Measurements from ENCODE around the gene MRPL36.

Gene MRPL36

DNA sequence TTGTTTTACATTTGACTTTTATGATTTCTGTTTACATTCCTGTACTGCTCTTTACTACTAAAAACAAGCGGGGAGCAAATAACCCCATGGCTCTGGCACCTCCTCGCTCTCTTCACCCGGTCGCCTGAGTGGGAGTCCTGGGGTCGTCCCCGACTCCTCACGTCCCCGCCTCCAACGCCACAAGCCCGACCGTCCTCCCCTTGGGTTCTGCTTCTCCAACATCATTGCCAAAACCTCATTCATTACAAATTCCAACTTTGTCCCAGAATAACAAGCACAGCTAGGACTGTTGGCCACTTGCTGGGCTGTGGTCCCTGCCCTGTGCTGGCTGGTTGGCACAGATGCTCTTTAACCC, 35.1 kb downstream of the MRPL36 start:
- no peak for DNase-seq (ENCODE audit: low read depth)

DNA sequence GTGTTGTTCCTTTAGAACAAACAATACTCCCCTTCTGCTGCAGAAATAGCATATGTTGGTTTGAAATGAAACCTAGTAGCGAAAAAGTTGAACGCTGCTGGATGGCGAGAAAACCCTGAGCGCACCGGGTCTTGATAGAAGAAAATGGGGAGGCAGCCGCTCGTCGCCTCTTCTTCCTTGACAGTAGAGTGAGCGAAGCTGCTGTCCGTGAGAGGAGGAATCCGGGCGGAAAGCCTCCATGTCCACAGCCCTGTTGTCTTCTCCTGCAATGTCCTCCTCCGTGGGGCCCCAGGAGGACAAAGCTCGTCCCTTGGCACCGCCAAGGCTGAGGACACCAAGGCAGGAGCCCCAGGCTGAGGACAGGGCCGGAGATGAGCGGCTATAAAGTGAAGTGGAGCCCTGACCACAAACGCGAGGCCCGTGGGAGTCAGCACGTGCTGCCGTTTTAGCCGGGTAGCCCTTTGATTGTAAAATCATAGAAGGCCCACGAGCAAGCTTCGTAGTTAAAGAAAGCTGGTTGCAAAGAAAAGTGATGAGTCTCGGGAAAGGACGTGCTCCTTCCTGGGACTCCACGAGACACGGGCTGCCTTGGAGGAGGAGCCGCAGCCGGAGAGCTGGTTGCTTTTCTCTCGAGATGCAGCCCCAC, 35.6 kb downstream of the MRPL36 start:
- DNase-seq (ENCODE audit: low read depth), result no peak

DNA sequence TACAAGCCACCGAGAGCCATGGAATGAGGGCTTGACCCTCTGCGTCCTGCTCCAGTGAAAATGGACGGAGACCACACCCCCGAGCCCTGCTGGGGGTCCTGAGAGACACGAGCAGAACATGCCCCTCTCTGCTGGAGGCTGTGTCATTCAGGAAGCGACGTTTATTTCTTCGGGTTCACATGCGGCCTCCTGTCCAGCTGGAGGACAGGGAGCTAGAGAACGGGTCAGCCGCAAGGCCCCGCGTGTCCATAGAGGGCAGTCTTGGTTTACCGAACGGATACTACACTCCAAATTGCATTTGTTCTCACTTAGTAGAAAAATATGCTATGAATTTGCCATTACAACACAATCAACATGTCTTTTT, 36.1 kb downstream of the MRPL36 start:
- peak; percentile 17 for DNase-seq (ENCODE audit: low read depth)

DNA sequence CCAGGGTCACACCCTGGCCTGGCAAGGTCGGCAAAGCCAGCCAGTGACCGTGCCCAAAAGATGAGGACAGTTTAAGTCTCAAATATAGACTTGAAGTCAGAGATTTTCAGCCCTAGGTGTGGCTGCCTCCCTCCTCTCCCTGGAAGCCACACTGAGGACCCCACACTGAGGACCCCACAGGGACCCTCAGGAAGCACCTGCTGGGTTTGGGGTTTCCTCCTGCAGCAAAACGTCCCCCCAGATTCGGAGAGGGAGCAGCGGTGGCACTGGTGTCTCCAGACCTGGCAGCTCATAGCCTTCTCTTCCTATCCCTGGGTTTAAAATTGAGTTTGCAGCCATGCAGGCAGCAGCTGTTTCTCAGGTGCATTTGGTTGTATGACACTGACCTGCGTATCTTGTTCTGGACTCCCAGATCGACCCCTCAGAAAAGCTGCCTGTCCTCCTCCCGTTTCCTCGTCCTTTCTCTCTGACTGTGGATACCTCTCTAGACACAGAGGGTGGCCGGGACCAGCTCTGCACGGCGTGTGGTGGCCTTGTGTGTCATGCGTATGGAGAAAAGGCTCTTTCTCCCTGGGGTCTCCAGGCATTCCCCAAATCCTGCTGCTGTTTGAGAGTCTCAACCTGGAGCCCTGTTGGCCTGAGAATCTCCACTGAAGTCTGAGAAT, 36.6 kb downstream of the MRPL36 start:
- no peak for DNase-seq (ENCODE audit: low read depth)

DNA sequence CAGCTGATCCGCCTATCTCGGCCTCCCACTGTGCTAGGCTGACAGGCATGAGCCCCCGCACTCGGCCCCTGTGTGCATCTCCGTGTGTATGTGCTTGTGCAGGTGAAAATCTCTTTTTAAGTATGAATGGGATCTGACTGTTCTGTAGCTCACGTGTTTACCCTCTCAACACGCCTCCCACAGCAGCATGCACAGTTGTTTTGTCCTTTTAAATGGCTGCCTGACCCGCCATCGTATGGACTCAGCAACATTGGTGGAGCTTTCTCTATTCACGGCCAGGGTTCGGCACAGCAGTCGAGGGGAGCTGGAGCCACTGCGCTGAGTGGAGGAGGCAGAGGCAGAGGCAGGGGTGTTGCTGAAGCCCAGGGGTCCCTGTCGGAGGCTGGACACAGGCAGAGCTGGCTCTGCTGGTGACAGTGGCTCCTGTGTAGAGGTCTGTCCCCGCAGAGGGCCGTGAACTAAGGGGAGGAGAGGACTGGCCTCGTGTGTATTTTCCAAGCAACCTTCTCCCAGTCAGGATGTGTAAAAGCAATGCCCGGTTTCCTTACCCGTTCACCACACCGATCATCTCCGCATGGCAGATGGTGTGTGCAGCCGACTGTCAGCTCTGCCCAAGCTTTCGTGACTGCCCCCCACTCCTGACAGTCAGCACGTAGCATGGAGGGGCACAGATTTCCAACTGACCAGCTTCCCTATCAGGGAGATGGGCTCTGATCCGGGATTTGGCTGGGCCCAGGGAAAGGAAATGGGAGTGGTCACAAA, 37.3 kb downstream of the MRPL36 start:
- DNase-seq (ENCODE audit: low read depth), result no peak

DNA sequence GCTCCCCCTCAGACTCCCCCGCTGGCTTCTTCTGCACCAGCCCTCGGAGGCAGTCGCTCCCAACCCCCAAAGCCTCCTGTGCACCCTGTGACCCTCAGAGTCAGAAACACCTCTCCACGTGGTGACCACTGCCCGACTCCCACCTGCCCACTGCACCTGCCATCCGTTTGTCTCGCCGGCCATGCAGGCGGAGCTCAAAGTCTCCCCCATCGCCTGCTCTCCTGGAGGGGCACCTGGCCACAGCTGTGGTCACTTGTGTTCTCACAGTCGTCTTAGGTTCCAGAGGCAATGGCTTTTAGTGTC, 38.2 kb downstream of the MRPL36 start:
- DNase-seq (ENCODE audit: low read depth), result no peak

DNA sequence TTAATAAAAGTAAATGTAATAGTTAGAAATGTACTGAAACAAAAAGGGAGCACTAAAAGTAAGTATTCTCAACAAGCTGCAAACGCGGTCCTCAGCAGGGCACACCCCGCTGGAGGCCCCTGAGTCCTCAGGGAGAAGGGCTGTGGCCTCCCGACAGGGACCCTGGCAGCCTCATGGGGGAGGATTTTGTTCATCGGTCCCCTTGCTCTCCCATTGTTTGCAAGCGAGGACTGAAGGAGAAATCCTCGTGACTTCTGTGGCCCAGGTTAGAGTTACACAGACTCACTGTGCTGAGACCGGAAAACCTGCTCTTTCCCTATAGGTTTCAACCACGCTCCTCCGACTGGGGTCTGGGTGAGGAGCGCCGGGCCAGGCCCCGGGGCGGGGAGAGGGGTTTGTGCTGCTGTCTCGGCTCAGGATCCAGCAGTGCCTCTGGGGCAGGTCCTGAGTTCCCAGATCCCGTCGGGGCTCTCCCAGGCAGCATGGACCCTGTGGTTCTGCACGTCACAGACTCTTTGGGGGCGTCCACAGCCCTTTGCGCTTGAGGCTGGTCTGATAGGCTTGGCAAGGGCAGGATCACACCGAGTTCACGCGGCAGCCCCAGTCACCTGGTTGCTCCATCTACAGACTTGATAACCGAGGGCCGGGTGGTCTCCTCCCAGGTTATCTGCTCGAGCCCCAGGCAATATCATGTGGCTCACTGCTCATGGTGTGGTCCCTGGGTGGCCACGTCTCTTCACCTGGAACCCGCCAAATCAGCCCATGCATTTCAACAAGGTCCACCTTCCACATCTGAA, 38.8 kb downstream of the MRPL36 start:
- no peak for DNase-seq (ENCODE audit: low read depth)

DNA sequence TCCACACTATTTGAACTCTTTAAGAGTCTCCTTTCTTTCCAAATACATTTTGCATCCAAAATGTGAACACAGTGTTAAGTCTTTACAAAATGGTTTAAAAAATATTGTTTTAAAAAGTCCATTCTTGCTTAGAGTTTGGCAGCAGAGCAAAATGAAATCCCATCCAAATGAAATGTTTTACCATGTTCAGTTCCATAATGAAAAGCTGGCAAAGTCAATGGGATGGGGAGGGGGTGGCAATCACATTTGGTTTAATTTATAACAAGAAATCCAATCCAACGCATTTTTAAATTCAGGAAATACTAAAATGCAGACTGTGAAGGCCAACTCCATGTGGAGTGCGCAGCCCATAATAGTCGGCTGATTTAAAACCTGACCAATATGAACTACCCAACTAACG, 39.4 kb downstream of the MRPL36 start:
- no peak for DNase-seq (ENCODE audit: low read depth)

DNA sequence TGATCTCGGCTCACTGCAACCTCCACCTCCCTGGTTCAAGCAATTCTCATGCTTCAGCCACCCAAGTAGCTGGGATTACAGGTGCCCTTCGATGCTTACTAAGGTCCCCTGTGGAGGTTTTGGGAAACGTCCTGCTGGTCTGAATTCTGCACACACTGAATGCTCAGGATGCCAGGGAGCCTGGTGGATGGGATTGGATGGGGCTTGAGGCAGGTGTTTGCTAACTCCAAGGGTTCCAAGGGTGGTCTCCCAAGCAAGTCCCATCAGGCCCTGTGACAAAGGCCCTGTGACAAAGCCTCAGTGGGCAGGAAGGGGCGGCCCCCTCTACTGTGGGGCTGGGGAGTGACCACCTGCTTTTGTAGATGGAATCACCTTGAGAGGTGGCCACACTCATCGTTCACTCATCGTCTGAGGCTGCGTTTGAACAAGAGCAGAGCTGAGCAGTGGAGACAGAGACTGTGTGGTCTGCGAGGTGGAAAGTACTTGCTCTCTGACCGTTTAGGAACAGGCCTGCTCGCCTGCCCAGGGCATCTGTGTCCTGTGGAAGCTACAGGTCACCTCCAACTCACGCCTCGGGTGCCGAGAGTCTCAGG, 40.2 kb downstream of the MRPL36 start:
- no peak for DNase-seq (ENCODE audit: low read depth)

DNA sequence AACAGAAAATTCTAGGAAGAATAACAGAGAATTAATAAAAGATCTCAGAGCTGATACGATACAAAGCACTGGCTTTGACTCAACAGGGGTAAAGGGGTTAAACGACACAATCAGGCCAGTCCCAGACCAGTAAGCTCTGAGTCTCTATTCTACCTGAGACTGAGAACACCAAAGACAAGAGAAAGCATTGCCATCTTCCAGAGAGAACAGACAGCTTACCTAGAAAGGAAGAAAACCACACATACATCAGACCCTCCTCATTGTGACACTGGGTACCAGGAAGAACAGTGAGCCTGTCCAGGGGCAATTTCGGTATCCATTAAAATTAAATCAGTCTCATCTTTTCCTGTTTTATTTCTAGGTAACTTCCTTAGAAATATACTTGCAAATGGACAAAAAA, 41.1 kb downstream of the MRPL36 start:
- no peak for DNase-seq (ENCODE audit: low read depth)

DNA sequence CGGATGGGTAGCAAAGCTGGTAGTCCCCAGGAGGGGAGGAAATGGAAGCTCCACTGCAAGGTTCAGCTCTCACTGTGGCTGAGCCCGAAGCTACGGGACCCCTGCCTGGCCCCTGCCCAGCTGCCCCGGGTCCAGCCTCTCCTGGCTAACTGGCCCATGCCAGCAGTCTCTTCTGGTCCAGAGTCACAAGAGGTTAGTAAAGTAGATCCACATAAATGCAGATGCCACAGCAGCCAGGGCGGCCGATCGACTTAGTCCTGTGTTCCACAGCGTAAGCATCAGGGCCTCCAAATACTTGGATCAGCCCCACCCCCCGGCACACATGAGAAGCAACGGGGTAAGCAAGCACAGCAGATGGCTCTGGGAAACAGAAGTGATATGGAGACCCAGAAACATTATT, 42.1 kb downstream of the MRPL36 start:
- no peak for DNase-seq (ENCODE audit: low read depth)

DNA sequence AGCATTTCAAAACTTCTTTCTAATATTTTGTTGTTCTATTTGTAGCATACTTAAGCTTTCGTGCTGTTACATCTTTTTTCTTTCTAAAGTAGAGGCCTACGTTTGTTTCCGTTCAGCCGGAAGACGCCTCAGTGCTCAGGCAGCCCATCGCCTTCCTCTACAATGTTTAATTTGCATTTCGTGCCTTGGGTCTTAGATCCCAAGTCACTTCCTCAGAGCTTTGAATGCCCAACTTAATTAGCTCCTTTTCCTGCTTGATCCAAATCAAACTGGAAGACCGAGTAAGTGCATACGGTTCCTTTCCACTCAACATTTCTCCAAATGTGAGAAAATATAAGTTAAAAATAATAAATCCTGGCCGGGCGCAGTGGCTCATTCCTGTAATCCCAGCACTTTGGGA, 43.2 kb downstream of the MRPL36 start:
- no peak for DNase-seq (ENCODE audit: low read depth)

DNA sequence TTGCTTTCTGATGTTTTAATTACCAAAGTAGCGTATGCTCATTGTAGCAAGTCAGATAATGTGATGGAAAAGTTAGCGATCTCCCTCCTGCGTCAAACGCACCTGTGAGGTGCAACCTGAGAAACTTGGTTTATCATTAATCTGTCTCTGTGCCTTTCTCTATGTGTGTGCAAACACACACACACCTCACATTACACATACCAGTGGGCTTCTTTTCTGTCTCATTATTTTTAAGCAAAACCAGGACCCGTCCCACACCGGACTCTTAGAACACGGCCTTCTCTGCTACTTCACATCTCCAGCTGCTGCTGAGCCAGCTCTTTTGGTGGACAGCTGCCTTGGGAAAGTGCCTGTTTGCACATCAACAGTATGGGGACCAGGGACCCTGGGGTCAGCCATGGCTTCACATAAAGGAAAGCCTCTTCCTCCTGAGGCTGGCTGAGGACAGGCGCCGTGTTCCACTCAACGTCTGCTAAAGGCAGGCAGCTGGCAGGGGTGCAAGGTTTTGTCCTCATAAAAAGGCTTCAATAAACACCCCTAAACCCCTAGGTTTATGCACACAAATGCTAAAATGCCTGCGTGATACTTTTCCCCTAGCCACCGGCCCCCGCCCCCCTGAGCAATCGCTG, 44.2 kb downstream of the MRPL36 start:
- DNase-seq (ENCODE audit: low read depth), result no peak

DNA sequence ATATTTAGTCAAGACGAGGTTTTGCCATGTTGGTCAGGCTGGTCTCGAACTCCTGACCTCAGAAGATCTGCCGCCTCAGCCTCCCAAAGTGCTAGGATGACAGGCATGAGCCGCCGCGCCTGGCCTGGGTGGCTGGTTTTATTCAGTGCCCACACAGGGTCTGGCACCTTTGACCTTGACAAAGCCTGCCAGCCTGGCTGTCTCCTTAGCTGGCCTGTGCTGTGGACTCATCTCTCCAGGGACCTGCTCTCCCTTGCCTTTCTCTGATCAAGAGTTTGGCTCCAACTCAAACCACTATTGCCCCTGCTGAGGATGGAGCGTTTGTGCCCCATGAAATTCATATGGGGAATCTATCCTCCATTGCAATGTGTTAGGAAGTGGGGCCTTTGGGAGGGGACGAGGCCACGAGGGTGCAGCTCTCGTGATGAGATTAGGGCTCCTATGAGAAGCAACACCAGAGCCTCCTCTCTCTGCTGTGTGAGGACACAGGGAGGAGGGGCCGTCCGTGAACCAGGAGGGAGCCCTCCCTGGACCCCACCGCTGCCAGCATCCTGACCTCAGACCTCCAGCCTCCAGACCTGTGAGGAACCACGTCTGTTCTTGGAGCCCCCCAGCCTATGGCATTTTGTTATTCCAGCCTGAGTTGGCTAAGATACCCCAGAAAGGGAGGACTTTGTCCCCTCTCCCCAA, 45.0 kb downstream of the MRPL36 start:
- no peak for DNase-seq (ENCODE audit: low read depth)

DNA sequence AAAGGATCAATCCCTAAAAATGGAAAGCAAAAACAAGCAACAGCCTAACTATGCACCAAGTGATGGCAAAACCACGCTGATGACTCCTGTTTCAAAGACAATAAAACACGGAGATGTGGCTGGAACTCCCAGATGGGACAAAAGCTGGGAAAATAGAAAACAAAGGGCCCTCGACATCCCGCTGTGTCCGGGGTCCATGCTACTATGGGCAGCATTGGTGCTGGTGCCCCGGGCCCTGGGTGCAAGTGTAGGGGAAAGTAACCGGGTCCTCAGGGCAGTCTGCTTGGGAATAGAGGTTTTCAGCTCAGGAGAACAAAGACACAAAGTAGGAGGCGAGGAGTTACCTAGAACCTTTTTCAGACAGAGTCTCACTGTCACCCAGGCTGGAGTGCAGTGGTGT, 46.1 kb downstream of the MRPL36 start:
- DNase-seq (ENCODE audit: low read depth), result no peak

DNA sequence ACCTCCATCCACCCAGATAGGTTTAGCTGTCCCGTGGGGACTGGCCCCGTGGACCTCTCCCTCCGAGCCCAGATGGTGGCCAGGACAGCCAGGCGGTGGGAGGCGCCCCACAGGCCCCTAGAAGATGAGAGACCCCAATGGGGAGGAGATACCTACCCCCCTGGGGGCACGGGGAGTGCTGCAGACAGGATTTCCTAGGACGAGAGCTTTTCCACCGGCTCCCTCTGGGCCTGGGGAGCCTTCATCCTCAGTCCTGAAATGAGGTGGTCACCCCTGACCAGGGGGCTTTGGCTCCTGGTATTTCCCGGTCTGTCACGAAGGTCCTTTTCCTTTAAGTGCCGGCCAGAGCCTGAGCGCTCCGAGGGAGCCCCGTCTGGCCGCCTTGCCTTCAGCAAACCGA, 46.8 kb downstream of the MRPL36 start:
- no peak for DNase-seq (ENCODE audit: low read depth)

DNA sequence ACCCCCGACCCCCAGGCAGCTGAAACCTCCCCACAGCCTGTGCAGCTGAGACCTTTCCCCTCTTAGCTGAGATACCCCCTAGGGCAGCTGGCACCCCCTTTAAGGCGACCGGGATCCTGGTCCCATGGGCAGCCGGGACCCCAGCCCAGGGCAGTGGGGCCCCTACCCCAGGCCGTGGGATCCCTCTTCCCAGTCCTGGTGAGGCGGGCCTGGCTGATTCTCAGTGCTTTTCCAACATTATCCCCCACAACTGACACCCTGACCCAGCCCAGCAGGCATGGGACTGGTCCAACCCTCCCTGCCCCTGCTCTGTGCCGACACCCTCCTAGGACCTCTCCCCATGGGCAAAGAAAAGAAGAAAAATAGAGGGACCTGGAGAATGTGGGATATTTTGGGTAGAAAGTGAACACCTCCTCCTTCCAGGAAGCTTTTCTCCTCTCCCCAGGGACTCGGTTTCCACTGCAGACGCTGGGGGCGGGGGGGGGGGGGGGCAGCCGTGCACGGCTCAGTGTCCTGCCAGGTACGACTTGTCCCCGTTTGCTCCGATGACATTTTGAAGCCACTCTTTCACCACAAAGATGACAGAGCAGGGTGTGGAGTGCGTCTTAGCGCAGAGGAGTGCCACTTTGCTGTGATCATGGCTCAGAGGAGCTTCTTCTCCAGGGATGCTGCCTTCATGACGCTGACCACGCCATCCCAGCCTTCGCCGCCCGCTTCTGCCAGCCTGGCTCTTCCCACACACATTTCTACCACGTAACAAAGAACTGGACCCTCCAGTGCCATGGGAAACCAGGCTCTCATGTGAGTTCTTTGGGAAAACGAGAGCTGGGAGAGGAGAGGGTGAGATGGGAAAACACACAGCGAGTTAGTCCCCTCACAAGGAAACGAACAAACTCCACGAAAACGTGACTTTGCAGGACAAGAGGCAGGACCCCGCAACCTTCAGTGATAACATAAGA, 47.5 kb downstream of the MRPL36 start:
- DNase-seq (ENCODE audit: low read depth), result no peak

DNA sequence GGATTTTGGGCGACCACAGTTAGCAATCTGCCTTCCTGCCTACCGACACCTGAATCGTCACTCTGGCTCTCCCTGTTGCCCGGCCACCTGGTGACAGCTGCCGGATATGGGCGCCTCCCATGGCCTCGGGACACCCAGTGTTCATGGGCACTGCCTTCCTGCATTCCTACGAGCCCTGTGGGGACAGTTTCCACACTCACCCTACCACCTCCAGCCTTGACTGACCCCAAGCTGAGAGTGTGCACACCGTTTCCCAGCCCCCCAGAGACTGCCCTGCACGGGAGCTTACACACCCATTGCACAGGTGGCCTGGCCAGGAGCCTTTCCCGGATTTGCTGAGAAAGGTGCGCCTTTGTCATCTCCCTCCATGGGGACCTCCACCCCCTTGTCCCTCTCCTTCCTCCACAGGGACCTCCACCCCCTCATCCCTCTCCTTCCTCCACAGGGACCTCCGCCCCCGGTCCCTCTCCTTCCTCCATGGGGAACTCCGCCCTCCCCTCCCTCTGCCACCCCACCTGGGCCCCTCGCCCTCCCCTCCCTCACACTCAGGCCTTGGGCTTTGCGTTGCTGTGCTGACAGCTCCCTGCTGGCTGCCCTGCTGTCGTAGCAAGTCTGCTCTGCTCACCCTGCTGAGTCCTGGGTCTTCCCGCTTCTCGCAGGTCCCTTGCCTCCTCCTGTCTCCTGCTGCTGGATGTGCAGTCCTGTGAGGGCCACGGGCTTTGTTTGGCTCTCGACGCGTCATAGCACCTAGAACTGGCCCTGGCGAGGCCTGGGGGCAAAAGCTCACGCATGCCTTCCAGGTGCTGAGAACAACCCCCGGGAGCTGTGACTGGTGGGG, 48.4 kb downstream of the MRPL36 start:
- DNase-seq (ENCODE audit: low read depth), result no peak

DNA sequence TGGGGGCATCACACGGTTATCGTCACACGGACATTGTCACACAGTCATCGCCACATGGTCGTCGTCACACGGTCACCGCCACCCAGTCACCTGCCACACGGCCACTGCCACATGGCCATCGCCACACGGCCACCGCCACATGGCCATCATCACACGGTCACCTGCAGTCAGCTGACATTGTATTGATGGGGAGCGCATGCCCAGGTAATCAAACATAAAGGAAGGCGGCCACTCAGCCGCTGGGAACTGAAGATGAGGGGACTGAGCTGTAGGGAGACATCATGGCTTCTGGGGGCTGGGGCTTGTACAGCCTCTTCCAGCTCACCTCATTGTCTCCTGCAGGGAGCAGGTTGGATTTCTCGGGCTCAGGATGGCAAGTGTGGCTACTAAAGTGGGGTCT, 49.2 kb downstream of the MRPL36 start:
- DNase-seq (ENCODE audit: low read depth), result no peak

Measured in activated gamma-delta T cell treated with anti-CD3 and anti-CD28 coated beads, Interleukin-2, amount 50 U/mL, for 16 hours (primary cell).